OCI-LY7 (cell line): ENCODE data around the gene PCID2.

Source experiments
- CTCF ChIP-seq: fragments of 200-600 bp; sonication (generic); conservative IDR thresholded peaks from 2 replicates; pipeline ENCODE4 v1.5.1; 2014; ENCODE audit warnings: mild to moderate bottlenecking, antibody characterized with exemption, low read length, moderate library complexity, mixed read lengths
- EZH2phosphoT487 ChIP-seq: fragments of 200-600 bp; sonication (generic); IDR thresholded peaks from 2 replicates; pipeline ENCODE4 v1.6.1; 2018; ENCODE audit warnings: low read depth, borderline replicate concordance, mild to moderate bottlenecking, mixed run types, antibody characterized with exemption, low read length, moderate library complexity, mixed read lengths

GRCh38 chr13:113146750-113147149 lies 61.7 kb downstream of the PCID2 start:
- TF ChIP-seq CTCF (no peak), EZH2phosphoT487 (no peak)
